NB4 (cell line): Measurements from ENCODE around the gene TFAM.

Experiments
- POLR2A ChIP-seq: IDR thresholded peaks from 2 replicates; pipeline ENCODE4 v1.6.1; 2011; ENCODE audit warnings: mild to moderate bottlenecking; ENCODE audit not compliant: insufficient read length; ENCODE audit errors: extremely low read depth
- TF ChIP-seq, protein P1 (sequence below): IDR thresholded peaks from one replicate; pipeline ENCODE4 v1.5.1; 2012; ENCODE audit warnings: low read depth, low read length
- TF ChIP-seq, protein P2 (sequence below): IDR thresholded peaks from 2 replicates; pipeline ENCODE4 v1.6.1; 2011; ENCODE audit warnings: low read depth, low read length

DNA sequence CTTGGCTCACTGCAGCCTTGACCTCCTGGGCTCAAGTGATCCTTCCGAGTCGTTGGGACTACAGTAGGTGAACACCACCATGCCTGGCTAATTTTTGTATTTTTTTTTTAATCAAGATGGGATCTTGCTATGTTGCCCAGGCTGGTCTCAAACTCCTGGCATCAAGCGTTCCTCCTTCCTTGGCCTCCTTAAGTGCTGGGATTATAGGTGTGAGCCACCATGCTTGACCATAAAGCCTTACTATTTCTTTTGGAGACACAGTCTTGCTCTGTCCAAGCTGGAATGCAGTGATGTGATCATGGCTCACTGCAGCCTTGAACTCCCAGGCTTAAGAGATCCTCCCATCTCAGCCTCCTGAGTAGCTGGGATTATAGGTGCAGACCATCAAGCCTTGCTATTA lies 12.6 kb downstream of the TFAM start:
- TF ChIP-seq, protein P1, sequence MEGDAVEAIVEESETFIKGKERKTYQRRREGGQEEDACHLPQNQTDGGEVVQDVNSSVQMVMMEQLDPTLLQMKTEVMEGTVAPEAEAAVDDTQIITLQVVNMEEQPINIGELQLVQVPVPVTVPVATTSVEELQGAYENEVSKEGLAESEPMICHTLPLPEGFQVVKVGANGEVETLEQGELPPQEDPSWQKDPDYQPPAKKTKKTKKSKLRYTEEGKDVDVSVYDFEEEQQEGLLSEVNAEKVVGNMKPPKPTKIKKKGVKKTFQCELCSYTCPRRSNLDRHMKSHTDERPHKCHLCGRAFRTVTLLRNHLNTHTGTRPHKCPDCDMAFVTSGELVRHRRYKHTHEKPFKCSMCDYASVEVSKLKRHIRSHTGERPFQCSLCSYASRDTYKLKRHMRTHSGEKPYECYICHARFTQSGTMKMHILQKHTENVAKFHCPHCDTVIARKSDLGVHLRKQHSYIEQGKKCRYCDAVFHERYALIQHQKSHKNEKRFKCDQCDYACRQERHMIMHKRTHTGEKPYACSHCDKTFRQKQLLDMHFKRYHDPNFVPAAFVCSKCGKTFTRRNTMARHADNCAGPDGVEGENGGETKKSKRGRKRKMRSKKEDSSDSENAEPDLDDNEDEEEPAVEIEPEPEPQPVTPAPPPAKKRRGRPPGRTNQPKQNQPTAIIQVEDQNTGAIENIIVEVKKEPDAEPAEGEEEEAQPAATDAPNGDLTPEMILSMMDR: no peak
- no peak for TF ChIP-seq POLR2A
- TF ChIP-seq, protein P2, sequence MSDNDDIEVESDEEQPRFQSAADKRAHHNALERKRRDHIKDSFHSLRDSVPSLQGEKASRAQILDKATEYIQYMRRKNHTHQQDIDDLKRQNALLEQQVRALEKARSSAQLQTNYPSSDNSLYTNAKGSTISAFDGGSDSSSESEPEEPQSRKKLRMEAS: no peak
